ENCODE measurements around the gene PNPLA6. TPM values are rescaled to one million over a fixed set of nuclear protein-coding genes. Genes with fewer than 3 reads are reported as not detected.

PNPLA6 gene
- total and polyA plus RNA-seq, 2 of the 13 experiments (the other 11 are each of a cell fraction or from before 2014, with no cell fraction given), result 24.9 to 28.2 TPM

DNA sequence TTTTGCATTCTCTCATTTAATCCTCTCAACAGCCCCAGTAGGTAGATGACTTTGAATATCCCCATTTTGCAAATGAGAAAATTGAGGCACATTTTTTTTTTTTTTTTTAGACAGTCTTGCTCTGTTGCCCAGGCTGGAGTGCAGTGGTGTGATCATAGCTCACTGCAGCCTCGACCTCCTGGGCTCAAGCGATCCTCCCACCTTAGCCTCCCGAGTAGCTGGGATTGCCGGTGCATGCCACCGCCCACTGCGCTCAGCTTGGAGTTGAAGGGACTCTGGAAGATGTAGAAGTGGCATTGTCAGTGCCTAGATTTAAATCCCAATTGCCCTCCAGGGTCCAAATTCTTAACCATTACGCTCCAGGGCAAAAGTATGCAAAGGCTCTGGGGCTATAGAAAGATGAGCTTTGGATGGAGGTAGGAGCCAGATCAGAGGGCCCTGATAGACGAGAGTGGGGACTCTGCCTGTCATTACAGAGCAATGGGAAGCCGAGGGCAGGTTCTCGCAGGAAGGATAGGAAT, 13.9 kb upstream of the PNPLA6 start (continued):
- no peak for TF ChIP-seq IRX3 (CRISPR knock-in tag; IDR thresholded peaks at IDR 0.05; ENCODE audit: borderline replicate concordance, low read depth)

DNA sequence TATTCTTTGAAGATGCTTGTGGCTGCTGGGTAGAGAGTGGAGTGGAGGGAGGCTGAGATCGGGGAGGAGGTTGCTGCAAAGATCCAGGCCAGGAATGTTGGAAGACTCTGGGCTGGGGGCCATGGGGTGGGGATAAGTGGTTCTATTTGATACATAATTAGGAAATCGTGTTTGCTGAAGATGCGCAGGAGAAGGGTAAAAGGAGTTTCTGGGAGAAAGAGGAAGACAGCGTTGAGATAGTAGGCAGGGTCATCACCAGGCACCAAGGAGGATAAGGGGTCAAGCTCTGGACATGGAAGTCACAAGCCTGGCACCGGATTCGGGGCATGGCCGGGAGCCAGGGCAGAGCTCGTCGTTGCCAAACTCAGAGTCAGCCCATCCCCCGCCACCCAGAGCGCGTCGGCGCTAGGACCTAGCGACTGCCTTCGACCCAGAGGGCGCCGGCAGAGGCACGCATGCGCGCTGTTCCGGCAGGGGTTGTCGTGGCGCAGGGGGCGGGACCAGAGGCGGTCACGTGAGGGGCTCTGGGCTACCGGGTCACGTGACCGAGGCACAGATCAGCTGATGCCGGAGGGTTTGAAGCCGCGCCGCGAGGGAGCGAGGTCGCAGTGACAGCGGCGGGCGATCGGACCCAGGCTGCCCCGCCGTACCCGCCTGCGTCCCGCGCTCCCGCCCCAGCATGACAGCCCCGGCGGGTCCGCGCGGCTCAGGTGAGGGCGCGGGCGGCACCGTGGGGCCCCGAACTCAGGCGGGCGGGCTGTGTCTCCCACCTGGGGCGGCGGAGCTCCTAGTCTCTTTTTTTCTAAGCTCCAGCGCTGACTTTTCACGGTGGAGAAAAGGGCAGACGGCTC, 13.2 kb upstream of the PNPLA6 start, which contains the start of gene MCOLN1:
MCOLN1 (plus strand) TSS at position 553 of the 851 bp plus-strand sequence; CDS start at position 680, 127 bp downstream.
- ChIA-PET CTCF (ENCODE audit: low intra/inter-chr PET ratio, low total read pairs) (no interaction called here), POLR2A (interaction anchor here (0.7 to 2.0 kb wide), 6 partner anchors 12 to 453 kb away, joined by 3 to 13 read pairs (median 4); partner anchors contain the start of genes PNPLA6 and ZNF557)
- in situ Hi-C loops (cut with HindIII; ENCODE audit: extremely low pct_ligation_motif_present, low pct_unique_long_range_greater_than_20kb), result no loop called here
- Histone ChIP-seq H3K9me3 (ENCODE audit: low read length) (no peaks in the 10 kb centered on the region), H3K4me2 (ENCODE audit: low read depth, low read length) (peak within 1 kb of the TSS; percentile 100), H4K20me1 (ENCODE audit: insufficient read depth, low read length) (no peaks in the 10 kb centered on the region), H3K4me1 (ENCODE audit: insufficient read depth, low read length) (peaks cover 17% of the 10 kb centered on the region), H3K9ac (ENCODE audit: insufficient read depth, low read depth, low read length) (peak within 1 kb of the TSS; percentile 70), H3K36me3 (replicated peaks in 1 of 2; ENCODE audit: control insufficient read depth in 1 of 2, insufficient read depth in 2 of 2, low read length in 2 of 2) (peaks cover 0 to 2% of the 10 kb centered on the region in 2 experiments; a peak in 2 of 5 replicates), H3K27me3 (ENCODE audit: control insufficient read depth in 1 of 2, insufficient read depth in 2 of 2, low read length in 2 of 2) (no peaks in the 10 kb centered on the region), H3K27ac (ENCODE audit: extremely low read length, insufficient read depth, low read length) (peak within 1 kb of the TSS; percentile 47), H2AFZ (ENCODE audit: low read length) (peak within 1 kb of the TSS; percentile 76), H3K79me2 (ENCODE audit: insufficient read depth, low read length) (no peaks in the 10 kb centered on the region), H3K4me3 (replicated peaks in 1 of 3; ENCODE audit: insufficient read depth in 1 of 3, low read depth in 2 of 3, low read length in 3 of 3) (peak within 1 kb of the TSS; percentile 68 to 81 (median 75))
- FAIRE-seq (peak; percentile 71), DNase-seq (ENCODE audit: low spot score) (peak; percentile 91), ATAC-seq (peak; percentile 81)
- intact Hi-C loops (cut with micrococcal nuclease; ENCODE audit: unreplicated experiment), result no loop called here
- no TSS peak for BruUV-seq (replicated peaks)
- WGBS (ENCODE audit: low lambda C conversion rate), result 36% methylated on average over 5 of the region's 65 CpGs
- TF ChIP-seq, protein P1, sequence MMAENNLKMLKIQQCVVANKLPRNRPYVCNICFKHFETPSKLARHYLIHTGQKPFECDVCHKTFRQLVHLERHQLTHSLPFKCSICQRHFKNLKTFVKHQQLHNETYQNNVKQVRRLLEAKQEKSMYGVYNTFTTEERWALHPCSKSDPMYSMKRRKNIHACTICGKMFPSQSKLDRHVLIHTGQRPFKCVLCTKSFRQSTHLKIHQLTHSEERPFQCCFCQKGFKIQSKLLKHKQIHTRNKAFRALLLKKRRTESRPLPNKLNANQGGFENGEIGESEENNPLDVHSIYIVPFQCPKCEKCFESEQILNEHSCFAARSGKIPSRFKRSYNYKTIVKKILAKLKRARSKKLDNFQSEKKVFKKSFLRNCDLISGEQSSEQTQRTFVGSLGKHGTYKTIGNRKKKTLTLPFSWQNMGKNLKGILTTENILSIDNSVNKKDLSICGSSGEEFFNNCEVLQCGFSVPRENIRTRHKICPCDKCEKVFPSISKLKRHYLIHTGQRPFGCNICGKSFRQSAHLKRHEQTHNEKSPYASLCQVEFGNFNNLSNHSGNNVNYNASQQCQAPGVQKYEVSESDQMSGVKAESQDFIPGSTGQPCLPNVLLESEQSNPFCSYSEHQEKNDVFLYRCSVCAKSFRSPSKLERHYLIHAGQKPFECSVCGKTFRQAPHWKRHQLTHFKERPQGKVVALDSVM (CRISPR knock-in tag; IDR thresholded peaks at IDR 0.05), result peak; percentile 67
- TF ChIP-seq ZNF496 (CRISPR knock-in tag; IDR thresholded peaks at IDR 0.05; ENCODE audit: insufficient replicate concordance), result no peak
- peak; percentile 88 for TF ChIP-seq MYC (CRISPR knock-in tag; IDR thresholded peaks at IDR 0.05; ENCODE audit: borderline replicate concordance)
- TF ChIP-seq HNRNPK (IDR thresholded peaks at IDR 0.05; ENCODE audit: low read depth, low read length, poor library complexity, severe bottlenecking), result peak; percentile 76
- TF ChIP-seq ZNF75D (CRISPR knock-in tag; IDR thresholded peaks at IDR 0.05; ENCODE audit: borderline replicate concordance), result no peak
- TF ChIP-seq ZNF180 (CRISPR knock-in tag; IDR thresholded peaks at IDR 0.05; ENCODE audit: borderline replicate concordance, low read depth), result no peak
- TF ChIP-seq MBNL3 (CRISPR knock-in tag; conservative IDR thresholded peaks at IDR 0.05), result no peak
- TF ChIP-seq ZNF101 (CRISPR knock-in tag; IDR thresholded peaks at IDR 0.05; ENCODE audit: borderline replicate concordance, low read depth), result no peak
- TF ChIP-seq SALL1 (CRISPR knock-in tag; IDR thresholded peaks at IDR 0.05), result peak; percentile 87
- peak; percentile 90; the same call in 1 of the 2 replicates for TF ChIP-seq MIER3 (CRISPR knock-in tag; IDR thresholded peaks at IDR 0.05; ENCODE audit: borderline replicate concordance)
- no peak for TF ChIP-seq FOXJ3 (CRISPR knock-in tag; IDR thresholded peaks at IDR 0.05; ENCODE audit: borderline replicate concordance)
- TF ChIP-seq, protein P2, sequence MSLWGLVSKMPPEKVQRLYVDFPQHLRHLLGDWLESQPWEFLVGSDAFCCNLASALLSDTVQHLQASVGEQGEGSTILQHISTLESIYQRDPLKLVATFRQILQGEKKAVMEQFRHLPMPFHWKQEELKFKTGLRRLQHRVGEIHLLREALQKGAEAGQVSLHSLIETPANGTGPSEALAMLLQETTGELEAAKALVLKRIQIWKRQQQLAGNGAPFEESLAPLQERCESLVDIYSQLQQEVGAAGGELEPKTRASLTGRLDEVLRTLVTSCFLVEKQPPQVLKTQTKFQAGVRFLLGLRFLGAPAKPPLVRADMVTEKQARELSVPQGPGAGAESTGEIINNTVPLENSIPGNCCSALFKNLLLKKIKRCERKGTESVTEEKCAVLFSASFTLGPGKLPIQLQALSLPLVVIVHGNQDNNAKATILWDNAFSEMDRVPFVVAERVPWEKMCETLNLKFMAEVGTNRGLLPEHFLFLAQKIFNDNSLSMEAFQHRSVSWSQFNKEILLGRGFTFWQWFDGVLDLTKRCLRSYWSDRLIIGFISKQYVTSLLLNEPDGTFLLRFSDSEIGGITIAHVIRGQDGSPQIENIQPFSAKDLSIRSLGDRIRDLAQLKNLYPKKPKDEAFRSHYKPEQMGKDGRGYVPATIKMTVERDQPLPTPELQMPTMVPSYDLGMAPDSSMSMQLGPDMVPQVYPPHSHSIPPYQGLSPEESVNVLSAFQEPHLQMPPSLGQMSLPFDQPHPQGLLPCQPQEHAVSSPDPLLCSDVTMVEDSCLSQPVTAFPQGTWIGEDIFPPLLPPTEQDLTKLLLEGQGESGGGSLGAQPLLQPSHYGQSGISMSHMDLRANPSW (CRISPR knock-in tag; IDR thresholded peaks at IDR 0.05; ENCODE audit: borderline replicate concordance), result no peak
- TF ChIP-seq MLLT10 (CRISPR knock-in tag; IDR thresholded peaks at IDR 0.05), result no peak
- TF ChIP-seq, protein P3, sequence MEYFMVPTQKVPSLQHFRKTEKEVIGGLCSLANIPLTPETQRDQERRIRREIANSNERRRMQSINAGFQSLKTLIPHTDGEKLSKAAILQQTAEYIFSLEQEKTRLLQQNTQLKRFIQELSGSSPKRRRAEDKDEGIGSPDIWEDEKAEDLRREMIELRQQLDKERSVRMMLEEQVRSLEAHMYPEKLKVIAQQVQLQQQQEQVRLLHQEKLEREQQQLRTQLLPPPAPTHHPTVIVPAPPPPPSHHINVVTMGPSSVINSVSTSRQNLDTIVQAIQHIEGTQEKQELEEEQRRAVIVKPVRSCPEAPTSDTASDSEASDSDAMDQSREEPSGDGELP (IDR thresholded peaks at IDR 0.05; ENCODE audit: borderline replicate concordance, low read depth), result peak; percentile 97

All from HepG2 (cell line).